Mesothelial cell of epicardium (in vitro differentiated cells): Measurements from ENCODE around the gene JMJD1C. TPM values are rescaled to one million over a fixed set of nuclear protein-coding genes. Genes with fewer than 3 reads are reported as not detected.

ENCODE experiments used
- DNase-seq, 2 experiments: peaks; one replicate each; pipeline ENCODE4 v3.0.0; 2021; ENCODE audit warnings: low spot score in 2 of 2; ENCODE audit not compliant: unreplicated experiment in 2 of 2
- H3K27ac Mint-ChIP-seq: 2 replicates; pipeline ENCODE4 v1.8.0; 2021; ENCODE audit warnings: mixed read lengths
- H3K27me3 Mint-ChIP-seq: 2 replicates; pipeline ENCODE4 v1.8.0; 2021; ENCODE audit warnings: low read depth, mixed read lengths
- H3K36me3 Mint-ChIP-seq: 2 replicates; pipeline ENCODE4 v1.8.0; 2021; ENCODE audit warnings: mixed read lengths
- H3K4me1 Mint-ChIP-seq: 2 replicates; pipeline ENCODE4 v1.8.0; 2021; ENCODE audit warnings: mixed read lengths
- H3K4me3 Mint-ChIP-seq: 2 replicates; pipeline ENCODE4 v1.8.0; 2021; ENCODE audit warnings: mild to moderate bottlenecking, moderate library complexity, mixed read lengths
- H3K9me3 Mint-ChIP-seq: 2 replicates; pipeline ENCODE4 v1.8.0; 2021; ENCODE audit warnings: mixed read lengths
- total RNA-seq: library from RNA; stranded (reverse); gene quantifications from 3 replicates; pipeline ENCODE4 v1.2.1, GENCODE V29; 2021
- TF ChIP-seq, protein P1 (sequence below): fragments of 200-600 bp; sonication (generic); IDR thresholded peaks from one replicate; pipeline ENCODE4 v1.5.0; 2021; ENCODE audit warnings: antibody characterized with exemption; ENCODE audit not compliant: unreplicated experiment

The JMJD1C gene
- total RNA-seq, 1 donor from 2014 or later, result 112 TPM

DNA sequence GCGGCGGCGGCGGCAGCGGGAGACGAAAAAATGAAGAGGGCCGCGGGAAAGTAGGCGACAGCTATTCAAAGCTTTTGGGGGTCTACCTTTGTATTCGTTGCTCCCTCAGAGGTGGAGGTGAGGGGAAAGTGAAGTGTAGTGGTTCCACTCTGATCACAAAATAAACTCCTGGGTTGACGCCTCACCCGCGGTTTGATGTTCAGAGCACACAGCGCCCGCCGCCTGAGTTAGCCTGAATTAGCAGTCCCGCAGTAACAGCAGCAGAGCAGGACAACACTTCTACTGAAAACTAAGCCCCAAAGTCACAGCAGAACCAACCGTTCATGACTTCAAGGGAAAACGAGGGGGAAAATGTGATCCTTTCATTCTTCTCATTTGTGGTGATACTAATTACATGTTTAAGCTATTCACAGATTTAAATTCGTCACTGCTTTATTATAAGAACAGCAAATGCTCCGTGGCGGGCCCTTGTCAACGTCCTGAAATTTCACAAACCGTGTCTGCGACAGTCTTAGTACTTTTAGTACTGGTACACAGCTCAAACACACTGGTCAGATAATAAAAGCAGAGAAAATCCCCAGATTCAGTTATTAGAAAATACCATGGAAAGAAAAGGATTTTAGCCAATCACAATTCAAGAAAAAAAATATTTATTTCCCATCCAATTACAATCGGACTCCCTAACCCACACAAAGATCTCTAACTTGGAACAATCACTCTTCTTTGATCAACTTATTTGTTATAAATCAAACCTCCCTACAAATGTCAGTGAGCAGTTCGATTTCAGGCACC lies 563 bp upstream of the JMJD1C start:
- no peak for DNase-seq
- TF ChIP-seq, protein P1, sequence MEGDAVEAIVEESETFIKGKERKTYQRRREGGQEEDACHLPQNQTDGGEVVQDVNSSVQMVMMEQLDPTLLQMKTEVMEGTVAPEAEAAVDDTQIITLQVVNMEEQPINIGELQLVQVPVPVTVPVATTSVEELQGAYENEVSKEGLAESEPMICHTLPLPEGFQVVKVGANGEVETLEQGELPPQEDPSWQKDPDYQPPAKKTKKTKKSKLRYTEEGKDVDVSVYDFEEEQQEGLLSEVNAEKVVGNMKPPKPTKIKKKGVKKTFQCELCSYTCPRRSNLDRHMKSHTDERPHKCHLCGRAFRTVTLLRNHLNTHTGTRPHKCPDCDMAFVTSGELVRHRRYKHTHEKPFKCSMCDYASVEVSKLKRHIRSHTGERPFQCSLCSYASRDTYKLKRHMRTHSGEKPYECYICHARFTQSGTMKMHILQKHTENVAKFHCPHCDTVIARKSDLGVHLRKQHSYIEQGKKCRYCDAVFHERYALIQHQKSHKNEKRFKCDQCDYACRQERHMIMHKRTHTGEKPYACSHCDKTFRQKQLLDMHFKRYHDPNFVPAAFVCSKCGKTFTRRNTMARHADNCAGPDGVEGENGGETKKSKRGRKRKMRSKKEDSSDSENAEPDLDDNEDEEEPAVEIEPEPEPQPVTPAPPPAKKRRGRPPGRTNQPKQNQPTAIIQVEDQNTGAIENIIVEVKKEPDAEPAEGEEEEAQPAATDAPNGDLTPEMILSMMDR, result no peak
- Mint-ChIP-seq H3K9me3 (peaks cover 5% of the 10 kb centered on the region), H3K4me3 (peak overlapping the region; percentile 97), H3K27ac (peak overlapping the region; percentile 97), H3K36me3 (no peaks in the 10 kb centered on the region), H3K4me1 (peaks cover 46% of the 10 kb centered on the region), H3K27me3 (no peaks in the 10 kb centered on the region)

DNA sequence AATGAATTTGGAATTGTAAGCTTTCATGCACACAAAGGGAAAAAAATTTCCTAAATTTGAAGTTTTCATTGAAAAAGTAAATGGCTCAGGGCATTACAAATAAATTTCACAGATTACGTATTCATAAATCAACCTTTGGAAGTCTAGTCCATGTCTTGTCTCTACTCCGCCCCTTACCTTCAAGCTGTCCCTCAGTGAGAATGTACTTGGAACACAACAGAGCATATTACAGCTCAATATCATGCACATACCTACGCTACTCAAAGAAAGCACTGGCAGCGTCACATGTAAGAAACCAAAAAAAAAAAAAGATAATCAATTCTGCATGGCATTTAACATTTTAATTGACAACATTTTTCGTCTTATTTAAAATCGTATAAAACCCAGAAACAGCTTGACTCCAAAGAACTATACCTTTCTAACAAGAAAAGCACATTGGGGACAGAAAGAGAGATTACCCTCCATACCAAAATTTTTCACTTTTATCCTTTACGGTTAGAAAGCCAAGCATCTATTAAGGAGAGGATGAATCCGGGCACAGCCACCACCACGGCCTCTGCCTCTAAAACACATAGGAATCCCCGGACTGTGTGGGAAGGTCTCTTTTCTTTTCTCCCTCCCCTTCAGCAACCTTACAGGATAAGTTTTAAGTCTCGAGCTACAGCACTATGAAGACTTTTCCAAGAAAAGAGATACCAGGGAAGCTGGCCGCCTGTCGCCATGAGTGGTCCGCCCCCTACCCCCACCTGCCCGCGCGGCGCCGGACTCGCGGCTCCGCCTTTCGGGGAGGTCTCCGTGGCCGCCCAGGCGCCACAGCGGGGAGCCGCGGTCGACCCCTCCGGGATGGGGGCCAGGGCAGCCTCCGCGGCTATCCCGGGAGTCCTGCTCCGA lies 1.1 kb downstream of the JMJD1C start:
- Mint-ChIP-seq H3K4me3 (peak overlapping the region; percentile 97), H3K27me3 (no peaks in the 10 kb centered on the region), H3K27ac (peak overlapping the region; percentile 99), H3K36me3 (no peaks in the 10 kb centered on the region), H3K9me3 (peaks cover 5% of the 10 kb centered on the region), H3K4me1 (peaks cover 40% of the 10 kb centered on the region)
- DNase-seq, result no peak
- TF ChIP-seq, protein P1, result no peak

DNA sequence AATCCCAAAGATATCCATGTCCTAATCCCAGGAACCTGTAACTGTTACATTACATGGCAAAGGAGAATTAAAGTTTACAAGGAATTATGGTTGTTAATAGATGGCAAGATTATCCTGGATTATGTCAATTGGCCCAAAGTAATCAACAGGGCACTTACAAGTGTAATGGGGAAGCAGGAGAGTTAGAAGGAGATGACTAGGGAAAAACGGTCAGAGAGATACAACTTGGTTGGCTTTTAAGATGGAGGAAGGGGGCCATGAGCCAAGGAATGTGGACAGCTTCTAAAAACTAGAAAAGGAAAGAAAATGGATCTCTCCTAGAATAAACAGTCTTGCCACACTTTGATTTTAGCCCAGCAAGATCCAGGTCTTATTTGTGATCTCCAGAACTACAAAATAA lies 3.3 kb downstream of the JMJD1C start:
- Mint-ChIP-seq H3K36me3 (no peaks in the 10 kb centered on the region), H3K27me3 (no peaks in the 10 kb centered on the region), H3K4me1 (peaks cover 27% of the 10 kb centered on the region), H3K4me3 (no peak overlapping the region), H3K27ac (no peak overlapping the region), H3K9me3 (peaks cover 5% of the 10 kb centered on the region)
- no peak for DNase-seq
- TF ChIP-seq, protein P1, result no peak

DNA sequence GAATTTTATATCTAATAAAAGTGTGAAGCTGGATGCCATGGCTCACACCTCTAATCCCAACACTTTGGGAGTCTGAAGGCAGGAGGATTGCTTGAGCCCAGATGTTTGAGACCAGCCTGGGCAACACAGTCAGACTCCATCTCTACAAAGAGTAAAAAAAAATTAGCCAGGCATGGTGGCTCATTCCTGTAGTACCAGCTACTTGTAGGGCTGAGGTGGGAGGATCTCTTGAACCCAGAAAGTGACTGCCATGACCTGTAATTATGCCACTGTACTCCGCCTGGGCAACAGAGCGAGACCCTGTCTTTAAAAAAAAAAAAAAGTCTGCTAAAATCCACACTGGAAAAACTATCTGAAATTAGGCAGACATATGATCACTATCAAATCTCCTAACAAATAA lies 7.6 kb downstream of the JMJD1C start:
- no peak for DNase-seq
- Mint-ChIP-seq H3K27ac (no peak overlapping the region), H3K36me3 (no peaks in the 10 kb centered on the region), H3K27me3 (no peaks in the 10 kb centered on the region), H3K4me3 (no peak overlapping the region), H3K4me1 (peaks cover 19% of the 10 kb centered on the region), H3K9me3 (peaks cover 5% of the 10 kb centered on the region)
- TF ChIP-seq, protein P1, result no peak

DNA sequence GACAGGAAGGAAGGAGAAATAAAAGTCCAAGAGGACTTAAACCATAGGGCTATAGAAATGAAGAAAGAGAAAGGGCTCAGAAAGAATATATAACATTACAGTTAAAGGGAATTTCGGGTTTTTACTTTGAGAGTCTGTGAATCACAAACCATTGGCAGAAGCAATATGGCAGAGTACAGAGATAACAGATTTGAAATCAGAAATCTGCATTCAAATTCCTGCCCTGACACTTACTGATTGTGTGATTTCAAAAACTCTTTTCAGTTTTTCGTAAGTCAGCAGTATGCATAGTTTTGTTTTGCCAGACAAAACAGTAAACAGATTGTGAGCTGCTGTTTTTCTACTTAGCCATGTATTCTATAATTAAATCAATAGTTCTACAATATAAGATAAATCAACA lies 8.2 kb downstream of the JMJD1C start:
- Mint-ChIP-seq H3K9me3 (peaks cover 4% of the 10 kb centered on the region), H3K27me3 (no peaks in the 10 kb centered on the region), H3K27ac (peak overlapping the region; percentile 11), H3K36me3 (peaks cover under 1% of the 10 kb centered on the region), H3K4me1 (peaks cover 19% of the 10 kb centered on the region), H3K4me3 (no peak overlapping the region)
- no peak for DNase-seq
- TF ChIP-seq, protein P1, result no peak
